SK-N-SH (cell line): ENCODE results near the gene ZNF208. TPM values are rescaled to one million over a fixed set of nuclear protein-coding genes. Genes with fewer than 3 reads are reported as not detected.

Experiments used
- CTCF ChIA-PET: fragments of 300-600, 350-600 bp; formaldehyde crosslinking; extraction: SDS; loops from one replicate; lab custom pipeline; 2021; lab: Yijun Ruan, JAX
- POLR2A ChIA-PET: fragments of 350-600 bp; sonication (Branson Sonifier 250); formaldehyde crosslinking; extraction: SDS; loops from one replicate; lab custom pipeline; 2020; ENCODE audit warnings: antibody characterized with exemption, inconsistent platforms; lab: Yijun Ruan, JAX
- DNase-seq: peaks from one replicate; pipeline ENCODE4 v3.0.0; 2012
- H2AFZ ChIP-seq: fragments of 200-600 bp; sonication (generic); 2 replicates; pipeline ENCODE4 v1.8.1; 2016; ENCODE audit warnings: antibody characterized with exemption, mild to moderate bottlenecking, low read depth
- H3F3A ChIP-seq: fragments of 200-600 bp; sonication (generic); replicated peaks from 2 replicates; pipeline ENCODE3; 2016; ENCODE audit warnings: antibody characterized with exemption, mild to moderate bottlenecking; ENCODE audit not compliant: insufficient read depth
- H3K27ac ChIP-seq, 2 experiments: fragments of 200-500 bp in 1 of 2; fragments of 200-600 bp in 1 of 2; sonication (Bioruptor generic) in 1 of 2; sonication (generic), shearing (Covaris generic) in 1 of 2; 2 replicates each; pipeline versions ENCODE4 v1.5.1 to v1.6.1; 2014 to 2016; ENCODE audit warnings: low read depth in 2 of 2, inconsistent platforms in 1 of 2, low read length in 1 of 2, mild to moderate bottlenecking in 1 of 2, mixed read lengths in 1 of 2
- H3K27me3 ChIP-seq: fragments of 200-600 bp; sonication (generic), shearing (Covaris generic); 2 replicates; pipeline ENCODE4 v1.6.1; 2016; ENCODE audit warnings: mixed run types; ENCODE audit not compliant: insufficient read depth
- H3K36me3 ChIP-seq, 2 experiments: fragments of 200-500 bp in 1 of 2; fragments of 200-600 bp in 1 of 2; sonication (Bioruptor generic) in 1 of 2; sonication (generic) in 1 of 2; replicated peaks in 1 of 2; 2 replicates each; pipeline versions ENCODE3 to v1.5.1; 2014 to 2016; ENCODE audit warnings: low read length in 1 of 2, mild to moderate bottlenecking in 1 of 2; ENCODE audit not compliant: insufficient read depth in 2 of 2, control insufficient read depth in 1 of 2
- H3K4me1 ChIP-seq, 2 experiments: fragments of 200-500 bp in 1 of 2; fragments of 200-600 bp in 1 of 2; sonication (Bioruptor generic) in 1 of 2; sonication (generic), shearing (Covaris generic) in 1 of 2; 2 replicates each; pipeline versions ENCODE4 v1.5.1 to v1.6.1; 2014 to 2016; ENCODE audit warnings: low read depth in 1 of 2, low read length in 1 of 2, mixed run types in 1 of 2; ENCODE audit not compliant: insufficient read depth in 2 of 2, control insufficient read depth in 1 of 2
- H3K4me2 ChIP-seq: fragments of 200-600 bp; sonication (generic), shearing (Covaris generic); 2 replicates; pipeline ENCODE4 v1.6.1; 2017; ENCODE audit warnings: mixed run types
- H3K4me3 ChIP-seq, 2 experiments: fragments of 200-500 bp in 1 of 2; fragments of 200-600 bp in 1 of 2; sonication (Bioruptor generic) in 1 of 2; sonication (generic), shearing (Covaris generic) in 1 of 2; 2 replicates each; pipeline versions ENCODE4 v1.5.1 to v1.8.1; 2014 to 2016; ENCODE audit warnings: low read depth in 2 of 2, inconsistent platforms in 1 of 2, low read length in 1 of 2, mild to moderate bottlenecking in 1 of 2, mixed read lengths in 1 of 2, moderate library complexity in 1 of 2
- H3K79me2 ChIP-seq: fragments of 200-600 bp; sonication (generic); 2 replicates; pipeline ENCODE4 v1.8.1; 2017; ENCODE audit warnings: mild to moderate bottlenecking; ENCODE audit not compliant: insufficient read depth
- H3K9ac ChIP-seq: fragments of 200-600 bp; sonication (generic); 2 replicates; pipeline ENCODE4 v1.6.1; 2017; ENCODE audit warnings: mixed run types
- H3K9me2 ChIP-seq: fragments of 200-600 bp; sonication (generic); 2 replicates; pipeline ENCODE4 v1.6.1; 2017; ENCODE audit warnings: mixed run types
- H3K9me3 ChIP-seq: fragments of 200-600 bp; sonication (generic); 2 replicates; pipeline ENCODE4 v1.6.1; 2017; ENCODE audit warnings: mixed run types, mild to moderate bottlenecking, moderate library complexity
- H4K20me1 ChIP-seq: fragments of 200-600 bp; sonication (generic); 2 replicates; pipeline ENCODE4 v1.6.1; 2017; ENCODE audit warnings: mild to moderate bottlenecking, mixed run types; ENCODE audit not compliant: insufficient read depth
- CTCF ChIP-seq: fragments of 200-600 bp; sonication (generic); IDR thresholded peaks from 2 replicates; pipeline ENCODE4 v1.6.1; 2017; ENCODE audit warnings: antibody characterized with exemption, mild to moderate bottlenecking, moderate library complexity
- ELF1 ChIP-seq: IDR thresholded peaks from 2 replicates; pipeline ENCODE4 v1.4.0; 2012
- EP300 ChIP-seq, 2 experiments: IDR thresholded peaks; 2 replicates each; pipeline versions ENCODE4 v1.4.0 to v1.6.1; 2012; ENCODE audit warnings: borderline replicate concordance in 1 of 2, low read depth in 1 of 2, low read length in 1 of 2
- FOXJ3 ChIP-seq: sonication (generic); formaldehyde crosslinking; IDR thresholded peaks from 2 replicates; pipeline ENCODE4 v1.5.1; 2020; ENCODE audit warnings: mild to moderate bottlenecking, missing genetic modification reagents
- IRF3 ChIP-seq: fragments of 150-350 bp; IDR thresholded peaks from 2 replicates; pipeline ENCODE4 v1.6.1; 2016; ENCODE audit warnings: mild to moderate bottlenecking, low read depth, low read length
- MAX ChIP-seq: IDR thresholded peaks from 2 replicates; pipeline ENCODE4 v1.4.0; 2012; ENCODE audit warnings: low read depth
- USF1 ChIP-seq: IDR thresholded peaks from 2 replicates; pipeline ENCODE4 v1.4.0; 2012; ENCODE audit warnings: low read depth, borderline replicate concordance
- YY1 ChIP-seq: IDR thresholded peaks from 2 replicates; pipeline ENCODE4 v1.4.0; 2012; ENCODE audit warnings: low read depth, mild to moderate bottlenecking
- WGBS: methylation state at CpG from one replicate; pipeline ENCODE4 v1.1.6; 2017; ENCODE audit warnings: low lambda C conversion rate; 5-methylcytosine and 5-hydroxymethylcytosine counted together
- polyA plus RNA-seq, 3 experiments: library from polyadenylated mRNA; depleted of rRNA; stranded (reverse); fragments of >200 nt; gene quantifications; 2 replicates each; pipeline ENCODE4 v1.2.3, GENCODE V29; 2012

ZNF208 gene
- polyA plus RNA-seq, 1 of the 3 experiments (the other 2 are of a cell fraction), result not detected

- TF ChIP-seq IRF3 (no peak), FOXJ3 (CRISPR knock-in tag) (no peak), CTCF (no peak), USF1 (no peak)
Observed at GRCh38 chr19:21915411-21915810, 95.3 kb downstream of the ZNF208 start (continued).

- no peaks in the 10 kb centered on the region for H3K9me3 ChIP-seq
- H2AFZ ChIP-seq, result no peak overlapping the region
- no peak for DNase-seq
- H3K4me1 ChIP-seq, result no peaks in the 10 kb centered on the region
- no peak overlapping the region for H3K4me3 ChIP-seq
- no peaks in the 10 kb centered on the region for H3K36me3 ChIP-seq
- ChIA-PET POLR2A (no interaction called here), CTCF (no interaction called here)
- H3K27me3 ChIP-seq, result no peaks in the 10 kb centered on the region
- H3K27ac ChIP-seq, result no peak overlapping the region
- H4K20me1 ChIP-seq, result no peaks in the 10 kb centered on the region
- H3F3A ChIP-seq, result no peaks in the 10 kb centered on the region
- no peaks in the 10 kb centered on the region for H3K9me2 ChIP-seq
- 58% methylated on average over 2 of the region's 2 CpGs for WGBS
- no peaks in the 10 kb centered on the region for H3K79me2 ChIP-seq
- H3K9ac ChIP-seq, result no peak overlapping the region
- no peak overlapping the region for H3K4me2 ChIP-seq
- TF ChIP-seq MAX, result no peak
- no peak for TF ChIP-seq YY1
- TF ChIP-seq EP300 (IDR thresholded peaks at IDR 0.05; ENCODE audit: borderline replicate concordance in 1 of 2, low read depth in 1 of 2, low read length in 1 of 2), result no peak
- TF ChIP-seq ELF1, result no peak
Observed at GRCh38 chr19:21912654-21913053, 98.1 kb downstream of the ZNF208 start.

- 0% methylated on average over 2 of the region's 2 CpGs for WGBS
Observed at GRCh38 chr19:21910318-21910717, 100.4 kb downstream of the ZNF208 start.

More at GRCh38 chr19:21910318-21910717, 100.4 kb downstream of the ZNF208 start:
- no peak overlapping the region for H3K27ac ChIP-seq
- no peak overlapping the region for H2AFZ ChIP-seq
- H3F3A ChIP-seq, result no peaks in the 10 kb centered on the region
- H3K4me2 ChIP-seq, result no peak overlapping the region
- H3K9ac ChIP-seq, result no peak overlapping the region
- CTCF ChIA-PET, result no interaction called here
- no peaks in the 10 kb centered on the region for H3K36me3 ChIP-seq
- no peaks in the 10 kb centered on the region for H4K20me1 ChIP-seq
- no peaks in the 10 kb centered on the region for H3K4me1 ChIP-seq
- DNase-seq, result no peak
- H3K9me3 ChIP-seq, result no peaks in the 10 kb centered on the region
- H3K27me3 ChIP-seq, result no peaks in the 10 kb centered on the region
- TF ChIP-seq MAX, result no peak
- TF ChIP-seq, all 33 proteins: peak for 0
- Histone ChIP-seq H3K4me3 (no peak overlapping the region), H3K9me2 (no peaks in the 10 kb centered on the region), H3K79me2 (no peaks in the 10 kb centered on the region)
- POLR2A ChIA-PET, result no interaction called here
